Upper lobe of left lung (tissue), 6 donors: ENCODE results near the gene FREM1. TPM values are rescaled to one million over a fixed set of nuclear protein-coding genes. Genes with fewer than 3 reads are reported as not detected.

Source experiments
- ATAC-seq, 2 donors: fragments of 200-7000 bp; cut with Tn5 transposase; one replicate each; pipeline ENCODE4 v1.9.1; 2022; ENCODE audit warnings: mild to moderate bottlenecking in 2 of 2, moderate library complexity in 2 of 2; ENCODE audit not compliant: low FRiP score in 2 of 2
- DNase-seq, 2 donors: peaks; one replicate each; pipeline ENCODE4 v3.0.0-alpha.2; 2019 to 2020
- H3K27ac ChIP-seq, 4 donors: fragments of 200-600 bp; sonication (generic); one replicate each; pipeline ENCODE4 v1.5.1; 2016 to 2019
- H3K27me3 ChIP-seq, 4 donors: fragments of 200-600 bp; sonication (generic); one replicate each; pipeline ENCODE4 v1.5.1; 2017 to 2019
- H3K36me3 ChIP-seq, 4 donors: fragments of 200-600 bp; sonication (generic); one replicate each; pipeline ENCODE4 v1.5.1; 2016 to 2019
- H3K4me1 ChIP-seq, 4 donors: fragments of 200-600 bp; sonication (generic); one replicate each; pipeline ENCODE4 v1.5.1; 2018 to 2019
- H3K4me3 ChIP-seq, 4 donors: fragments of 200-600 bp; sonication (generic); one replicate each; pipeline ENCODE4 v1.5.1; 2017 to 2019; ENCODE audit warnings: mild to moderate bottlenecking in 2 of 4, moderate library complexity in 1 of 4
- H3K9me3 ChIP-seq, 4 donors: fragments of 200-600 bp; sonication (generic); one replicate each; pipeline ENCODE4 v1.5.1; 2018 to 2019
- EP300 ChIP-seq, 4 donors: sonication (generic); formaldehyde crosslinking; IDR thresholded peaks; one replicate each; pipeline ENCODE4 v1.5.1; 2017; ENCODE audit warnings: antibody characterized with exemption in 4 of 4, control low read depth in 2 of 4
- POLR2A ChIP-seq, 4 donors: fragments of 450-650 bp; IDR thresholded peaks; one replicate each; pipeline ENCODE4 v1.5.1; 2016 to 2017; ENCODE audit warnings: antibody characterized with exemption in 4 of 4, mild to moderate bottlenecking in 2 of 4
- POLR2AphosphoS5 ChIP-seq, 2 donors: sonication (generic); formaldehyde crosslinking; IDR thresholded peaks; one replicate each; pipeline ENCODE4 v1.5.1; 2017; ENCODE audit warnings: antibody characterized with exemption in 2 of 2
- WGBS, 2 donors: methylation state at CpG; one replicate each; pipeline ENCODE4 v1.1.5; 2017 to 2018; 5-methylcytosine and 5-hydroxymethylcytosine counted together
- total RNA-seq, 6 donors: library from RNA; depleted of rRNA in 4 of 6; stranded (reverse); fragments of >200 nt in 4 of 6; gene quantifications; one replicate each; pipeline versions ENCODE4 v1.1.0 to v1.2.1, GENCODE V29; 2016 to 2021
- TF ChIP-seq, protein P1 (sequence below), 6 experiments: fragments of 450-650 bp in 4 of 6; fragments of 200-600 bp in 2 of 6; sonication (generic) in 2 of 6; IDR thresholded peaks; one replicate each; pipeline ENCODE4 v1.5.1; 2016 to 2019; ENCODE audit warnings: antibody characterized with exemption in 6 of 6
- donor health status: DM: no; HTN: no; CAD: no; lungs with moderate emphysema.
- donor health status: DM: no; HTN: yes; CAD: no; lungs with severe emphysema.

FREM1 gene
- total RNA-seq, 6 donors from 2014 or later, result 1.1 to 6.3 (median 2.8) TPM

- TF ChIP-seq POLR2AphosphoS5 (IDR thresholded peaks at IDR 0.05) (no peak), EP300 (IDR thresholded peaks at IDR 0.05) (no peak), POLR2A (IDR thresholded peaks at IDR 0.05) (no peak)
- TF ChIP-seq, protein P1, sequence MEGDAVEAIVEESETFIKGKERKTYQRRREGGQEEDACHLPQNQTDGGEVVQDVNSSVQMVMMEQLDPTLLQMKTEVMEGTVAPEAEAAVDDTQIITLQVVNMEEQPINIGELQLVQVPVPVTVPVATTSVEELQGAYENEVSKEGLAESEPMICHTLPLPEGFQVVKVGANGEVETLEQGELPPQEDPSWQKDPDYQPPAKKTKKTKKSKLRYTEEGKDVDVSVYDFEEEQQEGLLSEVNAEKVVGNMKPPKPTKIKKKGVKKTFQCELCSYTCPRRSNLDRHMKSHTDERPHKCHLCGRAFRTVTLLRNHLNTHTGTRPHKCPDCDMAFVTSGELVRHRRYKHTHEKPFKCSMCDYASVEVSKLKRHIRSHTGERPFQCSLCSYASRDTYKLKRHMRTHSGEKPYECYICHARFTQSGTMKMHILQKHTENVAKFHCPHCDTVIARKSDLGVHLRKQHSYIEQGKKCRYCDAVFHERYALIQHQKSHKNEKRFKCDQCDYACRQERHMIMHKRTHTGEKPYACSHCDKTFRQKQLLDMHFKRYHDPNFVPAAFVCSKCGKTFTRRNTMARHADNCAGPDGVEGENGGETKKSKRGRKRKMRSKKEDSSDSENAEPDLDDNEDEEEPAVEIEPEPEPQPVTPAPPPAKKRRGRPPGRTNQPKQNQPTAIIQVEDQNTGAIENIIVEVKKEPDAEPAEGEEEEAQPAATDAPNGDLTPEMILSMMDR (IDR thresholded peaks at IDR 0.05), result no peak
- Histone ChIP-seq H3K27me3 (no peaks in the 10 kb centered on the region), H3K4me1 (peaks cover 0 to 4% (median 0%) of the 10 kb centered on the region in 4 donors), H3K36me3 (no peaks in the 10 kb centered on the region), H3K4me3 (no peak overlapping the region), H3K27ac (no peak overlapping the region), H3K9me3 (no peaks in the 10 kb centered on the region)
- ATAC-seq, result no peak
- no peak for DNase-seq
Observed at GRCh38 chr9:14829204-14829603, 81.0 kb downstream of the FREM1 start.

DNA sequence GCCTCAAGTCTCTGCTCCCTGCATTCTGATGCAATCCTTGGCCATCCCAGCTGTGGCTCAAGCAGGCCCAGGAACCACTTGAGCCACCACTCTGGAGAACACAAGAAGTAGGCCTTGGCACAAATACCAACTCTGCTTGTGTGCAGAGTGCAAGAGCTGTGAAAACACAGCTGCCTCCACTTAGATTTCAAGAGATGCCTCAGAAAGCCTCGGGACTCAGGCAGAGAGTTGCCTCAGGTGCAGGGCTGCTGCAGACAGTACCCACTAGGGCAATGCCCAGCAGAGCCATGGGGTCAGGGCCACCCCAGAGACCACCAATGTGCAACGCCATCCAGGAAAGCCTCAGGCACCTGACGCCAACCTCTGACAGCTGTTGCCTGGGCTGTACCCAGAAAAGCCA is 82.4 kb downstream of the FREM1 start:
- H3K9me3 ChIP-seq, result no peaks in the 10 kb centered on the region
- ATAC-seq (peak; percentile 59 to 84), DNase-seq (peak; percentile 14 to 88)
- no peaks in the 10 kb centered on the region for H3K36me3 ChIP-seq
- TF ChIP-seq, protein P1 (IDR thresholded peaks at IDR 0.05), result no peak
- TF ChIP-seq EP300 (IDR thresholded peaks at IDR 0.05), result peak in 1 of 4 donors; percentile 69
- TF ChIP-seq POLR2AphosphoS5 (IDR thresholded peaks at IDR 0.05), result peak in 1 of 2 donors; percentile 56
- no peak for TF ChIP-seq POLR2A (IDR thresholded peaks at IDR 0.05)
- WGBS, 2 donors, result 49 to 85% methylated on average over 2 to 3 of the region's 3 CpGs
- peaks cover 0 to 4% (median 0%) of the 10 kb centered on the region in 4 donors for H3K4me1 ChIP-seq
- no peak overlapping the region for H3K27ac ChIP-seq
- H3K4me3 ChIP-seq, result no peak overlapping the region
- H3K27me3 ChIP-seq, result no peaks in the 10 kb centered on the region

DNA sequence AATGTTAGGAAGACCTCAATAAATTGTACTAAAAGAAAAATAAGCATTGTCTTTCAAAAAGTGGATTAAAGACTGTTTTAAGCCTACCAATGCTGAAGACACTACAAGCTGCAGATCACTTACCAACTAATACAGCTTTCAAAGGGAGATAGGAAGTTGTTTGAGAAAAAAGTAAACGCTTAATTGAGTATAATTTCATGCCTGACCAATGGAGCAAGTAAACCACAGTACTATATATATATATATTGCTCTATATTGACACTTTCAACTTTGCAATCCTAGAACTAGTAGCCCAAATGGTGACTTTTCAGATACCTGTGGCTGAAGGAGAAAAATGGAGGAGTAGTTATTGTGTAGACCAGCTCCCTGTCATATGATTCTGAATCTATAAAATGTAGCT is 85.7 kb downstream of the FREM1 start:
- Histone ChIP-seq H3K4me1 (peaks cover 0 to 4% (median 0%) of the 10 kb centered on the region in 4 donors), H3K4me3 (no peak overlapping the region), H3K27me3 (no peaks in the 10 kb centered on the region), H3K27ac (no peak overlapping the region), H3K36me3 (no peaks in the 10 kb centered on the region), H3K9me3 (no peaks in the 10 kb centered on the region)
- WGBS, 2 donors, result 67 to 89% methylated on average over 1 of the region's 1 CpG
- ATAC-seq (no peak), DNase-seq (no peak)
- TF ChIP-seq EP300 (IDR thresholded peaks at IDR 0.05), result no peak
- TF ChIP-seq POLR2AphosphoS5 (IDR thresholded peaks at IDR 0.05), result no peak

DNA sequence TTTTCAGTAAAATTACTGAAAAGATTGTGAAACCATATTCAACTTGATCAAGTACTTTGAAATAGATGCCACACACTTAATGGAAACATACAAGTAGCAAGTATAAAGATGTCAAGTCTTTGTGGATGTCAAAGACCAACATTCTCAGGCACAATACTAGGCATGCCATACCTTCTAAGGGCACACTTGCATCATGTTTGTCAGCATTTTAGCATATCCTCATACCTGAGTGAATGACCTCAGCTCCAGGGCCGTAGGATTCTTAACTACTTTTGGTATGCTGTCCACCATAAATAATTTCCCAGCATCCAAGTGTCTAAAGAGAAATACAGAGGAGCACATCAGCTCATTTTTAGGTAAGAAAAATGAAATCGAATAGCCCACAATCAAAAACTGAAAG is 86.4 kb downstream of the FREM1 start:
- no peaks in the 10 kb centered on the region for H3K36me3 ChIP-seq

DNA sequence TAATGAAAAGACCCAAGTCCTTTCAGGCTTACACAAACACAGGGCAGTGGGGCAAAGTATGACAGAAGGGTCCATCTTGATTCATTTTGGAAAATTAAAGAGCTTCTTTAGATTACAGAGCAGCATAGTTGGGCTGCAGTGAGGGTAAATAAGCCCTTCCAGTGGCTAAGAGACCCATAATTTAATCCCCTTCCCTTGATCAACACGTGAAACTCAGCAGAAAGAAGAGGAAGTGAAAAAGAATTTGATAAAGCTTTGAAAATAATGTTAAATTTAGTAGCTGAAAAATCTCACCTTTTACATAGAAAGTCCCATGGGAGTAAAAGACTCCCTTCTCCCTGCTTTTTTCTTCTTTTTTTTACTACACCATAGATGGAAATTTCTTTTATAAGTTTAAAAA is 87.6 kb downstream of the FREM1 start:
- no peak for TF ChIP-seq POLR2AphosphoS5 (IDR thresholded peaks at IDR 0.05)
- TF ChIP-seq EP300 (IDR thresholded peaks at IDR 0.05), result no peak
- TF ChIP-seq POLR2A (IDR thresholded peaks at IDR 0.05), result no peak
- TF ChIP-seq, protein P1 (IDR thresholded peaks at IDR 0.05), result no peak
- Histone ChIP-seq H3K27me3 (no peaks in the 10 kb centered on the region), H3K4me1 (no peaks in the 10 kb centered on the region), H3K4me3 (no peak overlapping the region), H3K27ac (no peak overlapping the region), H3K36me3 (no peaks in the 10 kb centered on the region), H3K9me3 (no peaks in the 10 kb centered on the region)
- DNase-seq (no peak), ATAC-seq (no peak)
- WGBS, 2 donors, result 45 to 70% methylated on average over 1 of the region's 1 CpG

More for the DNA sequence above, 86.4 kb downstream of the FREM1 start:
- ATAC-seq (no peak), DNase-seq (no peak)
- no peak overlapping the region for H3K27ac ChIP-seq
- WGBS, 2 donors, result 81 to 82% methylated on average over 2 of the region's 2 CpGs
- H3K4me3 ChIP-seq, result no peak overlapping the region
- peaks cover 0 to 4% (median 0%) of the 10 kb centered on the region in 4 donors for H3K4me1 ChIP-seq
- H3K27me3 ChIP-seq, result no peaks in the 10 kb centered on the region
- H3K9me3 ChIP-seq, result no peaks in the 10 kb centered on the region
- TF ChIP-seq, protein P1 (IDR thresholded peaks at IDR 0.05), result no peak
- TF ChIP-seq POLR2AphosphoS5 (IDR thresholded peaks at IDR 0.05) (no peak), POLR2A (IDR thresholded peaks at IDR 0.05) (no peak), EP300 (IDR thresholded peaks at IDR 0.05) (no peak)
